HepG2 (cell line): ENCODE data around the gene CLN6. TPM values are rescaled to one million over a fixed set of nuclear protein-coding genes. Genes with fewer than 3 reads are reported as not detected.

Experiments used
- FLYWCH1 ChIP-seq: sonication (generic); formaldehyde crosslinking; IDR thresholded peaks from 2 replicates; pipeline ENCODE4 v1.8.1; 2023; ENCODE audit warnings: mild to moderate bottlenecking, missing genetic modification reagents
- HMG20A ChIP-seq: IDR thresholded peaks from 2 replicates; pipeline ENCODE4 v1.6.1; 2016; ENCODE audit warnings: borderline replicate concordance
- HNRNPL ChIP-seq: fragments of 200-400 bp; formaldehyde crosslinking; IDR thresholded peaks from 2 replicates; pipeline ENCODE4 v1.6.1; 2017; ENCODE audit warnings: mild to moderate bottlenecking, low read depth, low read length
- IKZF1 ChIP-seq: fragments of 450-650 bp; IDR thresholded peaks from 2 replicates; pipeline ENCODE4 v1.7.1; 2016
- KAT8 ChIP-seq: IDR thresholded peaks from 2 replicates; pipeline ENCODE4 v1.6.1; 2016; ENCODE audit warnings: missing genetic modification reagents, missing compliant biosample characterization
- KDM5B ChIP-seq: sonication (generic); formaldehyde crosslinking; IDR thresholded peaks from 2 replicates; pipeline ENCODE4 v1.4.0; 2020; ENCODE audit warnings: missing genetic modification reagents, mild to moderate bottlenecking, borderline replicate concordance
- NFIC ChIP-seq: IDR thresholded peaks from 2 replicates; pipeline ENCODE4 v1.6.1; 2012; ENCODE audit warnings: mild to moderate bottlenecking, low read length, inconsistent platforms
- NFRKB ChIP-seq: fragments of 450-650 bp; IDR thresholded peaks from 2 replicates; pipeline ENCODE4 v1.6.1; 2017
- NFYC ChIP-seq: IDR thresholded peaks from 2 replicates; pipeline ENCODE4 v1.6.1; 2016; ENCODE audit warnings: missing genetic modification reagents, missing compliant biosample characterization
- POLR2AphosphoS2 ChIP-seq: IDR thresholded peaks from 2 replicates; pipeline ENCODE4 v1.6.1; 2011; ENCODE audit warnings: low read depth, low read length, improper control_type of control experiment
- SP5 ChIP-seq: IDR thresholded peaks from 2 replicates; pipeline ENCODE4 v1.6.1; 2016; ENCODE audit warnings: low read depth, borderline replicate concordance
- STAG1 ChIP-seq: sonication (generic); formaldehyde crosslinking; IDR thresholded peaks from 2 replicates; pipeline ENCODE4 v1.4.0; 2020; ENCODE audit warnings: missing genetic modification reagents
- TBX2 ChIP-seq: sonication (generic); formaldehyde crosslinking; IDR thresholded peaks from 2 replicates; pipeline ENCODE4 v1.5.0; 2020; ENCODE audit warnings: missing genetic modification reagents, mild to moderate bottlenecking, borderline replicate concordance
- ZBTB7A ChIP-seq: sonication (generic); formaldehyde crosslinking; IDR thresholded peaks from 2 replicates; pipeline ENCODE4 v1.8.0; 2022; ENCODE audit warnings: mild to moderate bottlenecking, missing genetic modification reagents
- ZFP36L1 ChIP-seq: sonication (generic); formaldehyde crosslinking; IDR thresholded peaks from 2 replicates; pipeline ENCODE4 v1.8.0; 2022; ENCODE audit warnings: mild to moderate bottlenecking, missing genetic modification reagents, moderate library complexity
- ZFP37 ChIP-seq: sonication (generic); formaldehyde crosslinking; IDR thresholded peaks from 2 replicates; pipeline ENCODE4 v1.4.0; 2020; ENCODE audit warnings: missing genetic modification reagents, borderline replicate concordance
- ZNF546 ChIP-seq: sonication (generic); formaldehyde crosslinking; conservative IDR thresholded peaks from 2 replicates; pipeline ENCODE4 v1.8.1; 2023; ENCODE audit warnings: mild to moderate bottlenecking, missing genetic modification reagents
- ZNF614 ChIP-seq: IDR thresholded peaks from 2 replicates; pipeline ENCODE4 v1.6.1; 2018; ENCODE audit warnings: missing biosample characterization, missing genetic modification reagents, inconsistent platforms, borderline replicate concordance
- ZNF652 ChIP-seq: IDR thresholded peaks from 2 replicates; pipeline ENCODE4 v1.6.1; 2016; ENCODE audit warnings: low read depth, borderline replicate concordance
- polyA plus RNA-seq, 8 experiments: library from polyadenylated mRNA; depleted of rRNA in 3 of 8; stranded (reverse) in 7 of 8; unstranded in 1 of 8; fragments of >200 nt; fragmentation: Illumina TruSeq in 4 of 8; extraction: Trizol in 4 of 8; gene quantifications; 2 replicates each; pipeline versions ENCODE4 v1.2.1 to v1.2.3, GENCODE V29; 2011 to 2016; ENCODE audit warnings: low read depth in 4 of 8, missing spikeins in 1 of 8, mixed read lengths in 1 of 8; ENCODE audit not compliant: insufficient read depth in 1 of 8
- total RNA-seq, 5 experiments: library from RNA; depleted of rRNA; stranded (reverse); fragments of >200 nt; fragmentation: Illumina TruSeq; extraction: Trizol; gene quantifications; 2 replicates each; pipeline ENCODE4 v1.2.3, GENCODE V29; 2016; ENCODE audit warnings: low read depth in 1 of 5
- TF ChIP-seq, protein P1 (sequence below): sonication (generic); formaldehyde crosslinking; IDR thresholded peaks from 2 replicates; pipeline ENCODE4 v1.4.0; 2020; ENCODE audit warnings: missing genetic modification reagents, borderline replicate concordance
- TF ChIP-seq, protein P2 (sequence below): sonication (generic); formaldehyde crosslinking; IDR thresholded peaks from 2 replicates; pipeline ENCODE4 v1.8.0; 2022; ENCODE audit warnings: mild to moderate bottlenecking, missing genetic modification reagents; ENCODE audit not compliant: insufficient replicate concordance
- TF ChIP-seq, protein P3 (sequence below): sonication (generic); formaldehyde crosslinking; IDR thresholded peaks from 2 replicates; pipeline ENCODE4 v1.5.1; 2020; ENCODE audit warnings: missing genetic modification reagents, mild to moderate bottlenecking, borderline replicate concordance
- TF ChIP-seq, protein P4 (sequence below): sonication (generic); formaldehyde crosslinking; IDR thresholded peaks from 2 replicates; pipeline ENCODE4 v1.4.0; 2020; ENCODE audit warnings: missing genetic modification reagents; ENCODE audit errors: not compliant biosample characterization

The CLN6 gene
- total and polyA plus RNA-seq, 2 of the 13 experiments (the other 11 are each of a cell fraction or from before 2014, with no cell fraction given) = 24.9 to 27.1 TPM

DNA sequence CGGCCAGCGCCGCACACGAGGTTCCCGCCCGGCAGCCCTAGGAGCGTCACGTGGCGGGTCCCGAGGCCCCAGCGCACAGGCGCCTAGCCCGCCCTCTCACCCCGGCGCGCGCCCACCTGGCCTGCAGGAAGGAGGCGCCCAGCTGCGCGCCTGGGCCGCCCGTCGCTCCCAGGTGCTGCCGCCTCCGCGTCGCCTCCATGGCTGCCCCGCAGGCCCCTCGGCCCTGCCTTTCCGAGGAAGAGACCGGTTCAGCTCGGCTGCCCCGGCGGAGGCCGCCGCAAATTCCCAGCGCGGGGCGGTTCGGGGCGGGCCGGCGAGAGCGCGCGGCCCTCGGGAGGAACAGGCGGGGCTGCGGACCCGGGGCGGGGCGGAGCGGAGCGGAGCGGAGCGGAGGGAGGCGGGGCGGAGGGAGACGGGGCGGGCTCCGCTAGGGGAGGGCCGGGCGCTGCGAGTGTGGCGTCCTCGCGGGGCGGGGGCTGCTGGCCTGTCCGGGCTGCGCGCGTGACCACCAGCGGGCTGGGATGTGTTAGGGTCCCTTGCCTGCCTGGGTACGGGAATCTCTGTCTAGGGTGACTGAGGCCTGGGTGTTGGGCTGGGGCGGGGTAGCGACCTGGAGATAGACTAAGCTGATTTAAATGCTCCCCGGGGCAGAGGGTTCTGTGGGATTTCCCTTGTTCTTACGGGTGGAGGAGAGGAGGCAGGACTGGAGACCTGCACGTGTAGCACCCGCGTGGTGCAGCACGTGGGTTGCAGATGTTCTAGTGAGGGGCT lies at the start of gene CLN6 (continued):
- TF ChIP-seq, protein P1, sequence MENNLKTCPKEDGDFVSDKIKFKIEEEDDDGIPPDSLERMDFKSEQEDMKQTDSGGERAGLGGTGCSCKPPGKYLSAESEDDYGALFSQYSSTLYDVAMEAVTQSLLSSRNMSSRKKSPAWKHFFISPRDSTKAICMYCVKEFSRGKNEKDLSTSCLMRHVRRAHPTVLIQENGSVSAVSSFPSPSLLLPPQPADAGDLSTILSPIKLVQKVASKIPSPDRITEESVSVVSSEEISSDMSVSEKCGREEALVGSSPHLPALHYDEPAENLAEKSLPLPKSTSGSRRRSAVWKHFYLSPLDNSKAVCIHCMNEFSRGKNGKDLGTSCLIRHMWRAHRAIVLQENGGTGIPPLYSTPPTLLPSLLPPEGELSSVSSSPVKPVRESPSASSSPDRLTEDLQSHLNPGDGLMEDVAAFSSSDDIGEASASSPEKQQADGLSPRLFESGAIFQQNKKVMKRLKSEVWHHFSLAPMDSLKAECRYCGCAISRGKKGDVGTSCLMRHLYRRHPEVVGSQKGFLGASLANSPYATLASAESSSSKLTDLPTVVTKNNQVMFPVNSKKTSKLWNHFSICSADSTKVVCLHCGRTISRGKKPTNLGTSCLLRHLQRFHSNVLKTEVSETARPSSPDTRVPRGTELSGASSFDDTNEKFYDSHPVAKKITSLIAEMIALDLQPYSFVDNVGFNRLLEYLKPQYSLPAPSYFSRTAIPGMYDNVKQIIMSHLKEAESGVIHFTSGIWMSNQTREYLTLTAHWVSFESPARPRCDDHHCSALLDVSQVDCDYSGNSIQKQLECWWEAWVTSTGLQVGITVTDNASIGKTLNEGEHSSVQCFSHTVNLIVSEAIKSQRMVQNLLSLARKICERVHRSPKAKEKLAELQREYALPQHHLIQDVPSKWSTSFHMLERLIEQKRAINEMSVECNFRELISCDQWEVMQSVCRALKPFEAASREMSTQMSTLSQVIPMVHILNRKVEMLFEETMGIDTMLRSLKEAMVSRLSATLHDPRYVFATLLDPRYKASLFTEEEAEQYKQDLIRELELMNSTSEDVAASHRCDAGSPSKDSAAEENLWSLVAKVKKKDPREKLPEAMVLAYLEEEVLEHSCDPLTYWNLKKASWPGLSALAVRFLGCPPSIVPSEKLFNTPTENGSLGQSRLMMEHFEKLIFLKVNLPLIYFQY = no peak
- TF ChIP-seq POLR2AphosphoS2 (no peak), ZFP36L1 (no peak; the same call in 1 of the 2 replicates), HMG20A (CRISPR knock-in tag) (no peak), ZNF546 (peak; percentile 88; the same call in 1 of the 2 replicates), NFIC (no peak), SP5 (no peak; the same call in 1 of the 2 replicates), NFRKB (no peak), HNRNPL (no peak), ZNF614 (CRISPR knock-in tag) (peak; percentile 17; the same call in 1 of the 2 replicates), ZBTB7A (CRISPR knock-in tag) (0 out of 2 replicates have a peak, but pooled peaks have one; percentile 19), KAT8 (CRISPR knock-in tag) (peak; percentile 31; the same call in 1 of the 2 replicates), KDM5B (CRISPR knock-in tag) (peak; percentile 68; the same call in 1 of the 2 replicates), NFYC (CRISPR knock-in tag) (0 out of 2 replicates have a peak, but pooled peaks have one; percentile 29), ZNF652 (CRISPR knock-in tag) (no peak), FLYWCH1 (CRISPR knock-in tag) (0 out of 2 replicates have a peak, but pooled peaks have one; percentile 15), IKZF1 (no peak), TBX2 (CRISPR knock-in tag) (peak; percentile 51; the same call in 1 of the 2 replicates), ZFP37 (CRISPR knock-in tag) (peak; percentile 42; the same call in 1 of the 2 replicates), STAG1 (CRISPR knock-in tag) (no peak)
- TF ChIP-seq, protein P2, sequence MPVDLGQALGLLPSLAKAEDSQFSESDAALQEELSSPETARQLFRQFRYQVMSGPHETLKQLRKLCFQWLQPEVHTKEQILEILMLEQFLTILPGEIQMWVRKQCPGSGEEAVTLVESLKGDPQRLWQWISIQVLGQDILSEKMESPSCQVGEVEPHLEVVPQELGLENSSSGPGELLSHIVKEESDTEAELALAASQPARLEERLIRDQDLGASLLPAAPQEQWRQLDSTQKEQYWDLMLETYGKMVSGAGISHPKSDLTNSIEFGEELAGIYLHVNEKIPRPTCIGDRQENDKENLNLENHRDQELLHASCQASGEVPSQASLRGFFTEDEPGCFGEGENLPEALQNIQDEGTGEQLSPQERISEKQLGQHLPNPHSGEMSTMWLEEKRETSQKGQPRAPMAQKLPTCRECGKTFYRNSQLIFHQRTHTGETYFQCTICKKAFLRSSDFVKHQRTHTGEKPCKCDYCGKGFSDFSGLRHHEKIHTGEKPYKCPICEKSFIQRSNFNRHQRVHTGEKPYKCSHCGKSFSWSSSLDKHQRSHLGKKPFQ = no peak
- TF ChIP-seq, protein P3, sequence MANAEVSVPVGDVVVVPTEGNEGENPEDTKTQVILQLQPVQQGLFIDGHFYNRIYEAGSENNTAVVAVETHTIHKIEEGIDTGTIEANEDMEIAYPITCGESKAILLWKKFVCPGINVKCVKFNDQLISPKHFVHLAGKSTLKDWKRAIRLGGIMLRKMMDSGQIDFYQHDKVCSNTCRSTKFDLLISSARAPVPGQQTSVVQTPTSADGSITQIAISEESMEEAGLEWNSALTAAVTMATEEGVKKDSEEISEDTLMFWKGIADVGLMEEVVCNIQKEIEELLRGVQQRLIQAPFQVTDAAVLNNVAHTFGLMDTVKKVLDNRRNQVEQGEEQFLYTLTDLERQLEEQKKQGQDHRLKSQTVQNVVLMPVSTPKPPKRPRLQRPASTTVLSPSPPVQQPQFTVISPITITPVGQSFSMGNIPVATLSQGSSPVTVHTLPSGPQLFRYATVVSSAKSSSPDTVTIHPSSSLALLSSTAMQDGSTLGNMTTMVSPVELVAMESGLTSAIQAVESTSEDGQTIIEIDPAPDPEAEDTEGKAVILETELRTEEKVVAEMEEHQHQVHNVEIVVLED (CRISPR knock-in tag) = no peak; the same call in 1 of the 2 replicates
- TF ChIP-seq, protein P4, sequence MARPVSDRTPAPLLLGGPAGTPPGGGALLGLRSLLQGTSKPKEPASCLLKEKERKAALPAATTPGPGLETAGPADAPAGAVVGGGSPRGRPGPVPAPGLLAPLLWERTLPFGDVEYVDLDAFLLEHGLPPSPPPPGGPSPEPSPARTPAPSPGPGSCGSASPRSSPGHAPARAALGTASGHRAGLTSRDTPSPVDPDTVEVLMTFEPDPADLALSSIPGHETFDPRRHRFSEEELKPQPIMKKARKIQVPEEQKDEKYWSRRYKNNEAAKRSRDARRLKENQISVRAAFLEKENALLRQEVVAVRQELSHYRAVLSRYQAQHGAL (CRISPR knock-in tag) = peak; percentile 81
